IPS-NIHi11 (cell line): ENCODE data around the gene ZNF182.
"Not testable (repeated sequence)": the region's sequence is repeated elsewhere in the genome, so short reads cannot be mapped to it uniquely, and the experiment has no call there.

Experiments used
- DNase-seq: peaks from one replicate; pipeline ENCODE4 v3.0.0; 2012; ENCODE audit warnings: mixed read lengths, low spot score

ZNF182 gene

DNA sequence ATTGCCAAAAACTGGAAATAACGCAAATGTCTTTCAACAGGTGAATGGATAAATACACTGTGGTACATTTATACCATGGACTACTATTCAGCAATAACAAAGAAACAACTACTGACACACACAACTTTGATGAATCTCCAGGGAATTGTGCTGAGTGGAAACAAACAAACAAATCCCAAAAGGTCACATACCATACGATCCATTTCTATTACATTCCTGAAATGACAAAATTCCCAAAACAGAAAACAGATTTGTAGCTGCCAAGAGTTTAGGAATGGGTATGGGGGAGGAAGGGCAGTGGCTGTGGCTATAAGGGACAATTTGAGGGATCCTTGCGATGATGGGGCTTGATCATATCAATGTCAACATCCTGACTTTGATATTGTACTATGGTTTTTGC lies 2.5 kb downstream of the ZNF182 start:
- DNase-seq = no peak

DNA sequence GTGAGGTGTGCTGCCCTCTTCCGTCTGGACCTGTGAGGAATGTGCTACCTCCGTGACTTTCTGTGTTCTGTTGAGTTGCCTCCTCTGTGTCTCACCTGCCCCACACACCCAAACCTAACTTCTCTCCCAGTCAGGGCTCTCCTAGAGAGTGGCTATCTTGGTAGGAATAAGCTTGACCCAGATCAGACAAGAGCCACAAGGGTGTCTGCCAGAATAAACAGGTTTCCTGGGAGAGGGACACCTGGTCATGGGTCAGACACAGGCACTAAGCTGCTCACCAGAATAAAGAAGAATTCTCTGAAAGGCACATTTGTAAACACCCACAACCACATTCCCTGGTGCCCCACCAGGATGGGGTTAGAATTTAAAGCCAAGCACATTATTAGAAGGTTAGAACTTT lies 11.1 kb downstream of the ZNF182 start:
- no peak for DNase-seq

DNA sequence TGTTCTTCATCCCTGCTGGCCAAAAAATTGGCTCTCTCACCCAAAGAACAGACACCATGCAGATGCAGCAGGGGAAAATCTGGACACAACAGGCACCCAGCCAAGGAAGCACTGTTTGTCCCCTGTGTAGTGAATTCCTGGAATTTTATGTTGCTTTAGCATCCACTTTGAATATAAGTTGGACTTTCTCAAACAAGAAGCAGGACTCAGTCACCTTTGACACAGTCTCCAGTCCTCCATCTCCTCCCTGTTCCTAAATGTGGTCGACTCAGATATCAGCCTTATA lies 11.8 kb downstream of the ZNF182 start:
- DNase-seq = no peak

DNA sequence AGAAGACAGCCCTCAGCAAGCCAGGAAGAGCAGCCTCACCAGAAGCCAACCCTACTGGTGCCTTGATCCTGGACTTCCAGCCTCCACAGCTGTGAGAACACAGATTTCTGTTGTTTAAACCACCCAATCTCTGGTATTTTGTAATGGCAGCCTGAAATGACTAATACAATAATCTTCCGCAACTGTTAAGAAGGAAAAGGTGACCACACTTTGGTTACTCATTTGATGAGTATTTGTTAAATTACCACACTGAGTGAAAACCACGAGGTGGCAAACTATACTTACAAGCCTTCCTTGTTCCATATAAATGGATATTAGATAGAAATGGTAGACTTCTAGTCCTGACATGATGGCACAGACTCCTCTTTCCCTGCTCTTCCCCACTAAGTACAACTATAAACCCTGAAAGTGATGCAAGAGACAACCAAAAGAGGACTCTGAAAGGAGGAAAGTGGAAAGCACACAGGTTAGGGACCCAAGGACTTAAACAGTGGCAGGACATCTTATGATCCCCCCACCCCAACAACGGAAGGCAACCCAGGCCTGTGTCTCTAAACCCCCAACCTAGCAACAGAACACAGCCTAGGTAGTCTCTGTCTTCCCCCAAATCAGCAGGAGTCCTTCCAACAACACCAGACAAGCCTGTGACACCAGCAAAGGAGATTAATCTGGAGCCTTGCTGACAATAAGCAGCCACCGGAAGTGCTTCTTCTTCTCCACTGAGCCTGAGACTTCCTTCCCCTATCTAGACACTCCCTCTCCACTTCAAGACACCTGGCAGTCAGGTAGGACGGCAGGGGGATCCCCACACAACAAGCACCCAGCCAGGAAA lies 12.3 kb downstream of the ZNF182 start:
- DNase-seq = no peak

DNA sequence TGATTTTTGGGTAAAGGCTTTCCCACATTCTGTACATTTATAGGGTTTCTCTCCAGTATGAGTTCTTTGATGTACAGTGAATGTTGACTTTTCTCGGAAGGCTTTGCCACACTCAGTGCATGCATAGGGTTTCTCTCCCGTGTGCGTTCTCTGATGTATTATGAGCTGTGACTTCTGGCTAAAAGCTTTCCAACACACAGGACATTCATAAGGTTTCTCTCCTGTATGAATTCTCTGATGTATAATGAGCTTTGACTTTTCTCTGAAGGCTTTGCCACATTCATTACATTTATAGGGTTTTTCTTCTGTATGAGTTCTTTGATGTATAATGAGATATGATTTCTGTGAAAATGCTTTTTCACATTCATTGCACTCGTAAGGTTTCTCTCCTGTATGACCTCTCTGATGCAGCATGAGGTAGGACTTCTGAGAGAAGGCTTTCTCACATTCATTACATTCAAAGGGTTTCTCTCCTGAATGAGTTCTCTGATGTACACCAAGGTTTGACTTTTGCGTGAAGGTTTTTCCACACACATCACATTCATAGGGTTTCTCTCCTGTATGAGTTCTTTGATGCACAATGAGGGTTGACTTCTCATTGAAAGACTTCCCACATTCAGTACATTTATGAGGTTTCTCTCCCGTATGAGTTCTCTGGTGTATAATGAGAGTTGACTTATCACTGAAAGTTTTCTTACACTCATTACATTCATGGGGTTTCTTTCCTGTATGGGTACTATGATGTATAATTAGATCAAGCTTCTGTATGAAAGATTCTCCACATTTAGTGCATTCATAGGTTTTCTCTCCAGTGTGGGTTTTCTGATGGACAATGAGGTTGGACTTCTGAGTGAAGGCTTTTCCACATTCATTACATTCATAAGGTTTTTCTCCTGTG lies 27.3 kb downstream of the ZNF182 start:
- DNase-seq = no peak

DNA sequence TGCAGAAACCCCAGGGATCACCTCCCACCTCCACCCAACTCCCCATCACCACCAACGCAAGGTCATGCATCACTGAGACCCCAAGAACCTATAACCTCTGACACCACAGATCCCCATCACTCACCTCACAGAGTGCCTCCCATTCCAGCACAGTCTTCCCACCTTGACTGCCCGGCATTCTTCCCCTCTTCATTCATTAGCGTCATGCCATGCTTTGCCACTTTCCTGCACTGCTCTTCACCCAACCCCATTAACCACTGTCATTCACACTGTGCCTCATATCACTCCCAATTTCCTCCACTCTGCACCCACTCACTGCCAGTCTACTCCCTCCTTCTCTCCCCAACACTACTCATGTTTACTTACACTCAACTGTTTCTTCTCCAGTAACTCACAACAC lies 30.6 kb downstream of the ZNF182 start:
- DNase-seq = no peak

DNA sequence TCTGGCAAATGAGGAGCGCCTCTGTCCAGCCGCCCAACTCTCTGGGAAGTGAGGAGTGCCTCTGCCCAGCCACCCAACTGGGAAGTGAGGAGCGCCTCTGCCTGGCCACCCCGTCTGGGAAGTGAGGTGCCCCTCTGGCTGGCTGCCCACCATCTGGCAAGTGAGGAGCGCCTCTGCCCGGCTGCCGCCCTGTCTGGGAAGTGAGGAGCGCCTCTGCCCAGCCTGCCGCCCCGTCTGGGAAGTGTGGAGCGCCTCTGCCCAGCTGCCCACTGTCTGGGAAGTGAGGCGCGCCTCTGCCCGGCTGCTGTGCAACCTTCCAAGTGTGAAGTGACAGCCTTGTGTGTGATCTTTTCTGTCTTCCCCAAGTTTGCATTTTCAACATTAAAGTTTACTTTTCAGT lies 38.3 kb downstream of the ZNF182 start:
- DNase-seq = not testable (repeated sequence)

DNA sequence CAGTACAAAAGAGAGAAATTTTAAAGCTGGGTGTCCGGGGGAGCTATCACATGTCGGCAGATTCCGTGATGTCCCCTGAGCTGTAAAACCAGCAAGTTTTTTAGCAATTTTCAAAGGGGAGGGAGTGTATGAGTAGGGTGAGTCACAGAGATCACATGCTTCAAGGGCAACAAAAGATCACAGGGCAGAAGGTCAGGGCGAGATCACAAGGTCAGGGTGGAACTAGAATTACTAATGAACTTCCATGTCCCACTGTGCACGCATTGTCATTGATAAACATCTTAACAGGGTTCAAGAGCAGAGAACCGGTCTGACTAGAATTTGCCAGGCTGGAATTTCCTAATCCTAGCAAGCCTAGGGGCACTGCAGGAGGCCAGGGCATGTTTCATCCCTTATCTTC lies 42.0 kb downstream of the ZNF182 start:
- not testable (repeated sequence) for DNase-seq

DNA sequence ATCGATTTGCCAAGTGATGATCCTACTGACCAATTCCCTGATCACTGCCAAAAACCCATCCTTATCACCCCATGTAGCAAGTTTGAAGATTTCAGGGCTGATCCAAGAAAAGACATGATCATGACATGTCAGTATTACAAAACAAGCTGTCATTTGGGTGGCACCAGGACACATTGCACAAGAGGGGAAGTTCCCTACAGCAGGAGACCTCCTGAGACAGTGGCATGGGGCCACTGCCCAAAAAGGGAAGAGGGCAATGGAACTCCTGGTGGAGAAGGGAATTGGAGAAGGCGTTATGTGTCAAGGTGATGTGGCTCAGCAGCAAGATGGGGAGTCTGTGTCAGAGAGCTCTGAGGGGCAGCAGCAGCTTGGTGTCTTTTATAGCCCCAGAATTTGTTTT lies 43.4 kb downstream of the ZNF182 start:
- DNase-seq = no peak

DNA sequence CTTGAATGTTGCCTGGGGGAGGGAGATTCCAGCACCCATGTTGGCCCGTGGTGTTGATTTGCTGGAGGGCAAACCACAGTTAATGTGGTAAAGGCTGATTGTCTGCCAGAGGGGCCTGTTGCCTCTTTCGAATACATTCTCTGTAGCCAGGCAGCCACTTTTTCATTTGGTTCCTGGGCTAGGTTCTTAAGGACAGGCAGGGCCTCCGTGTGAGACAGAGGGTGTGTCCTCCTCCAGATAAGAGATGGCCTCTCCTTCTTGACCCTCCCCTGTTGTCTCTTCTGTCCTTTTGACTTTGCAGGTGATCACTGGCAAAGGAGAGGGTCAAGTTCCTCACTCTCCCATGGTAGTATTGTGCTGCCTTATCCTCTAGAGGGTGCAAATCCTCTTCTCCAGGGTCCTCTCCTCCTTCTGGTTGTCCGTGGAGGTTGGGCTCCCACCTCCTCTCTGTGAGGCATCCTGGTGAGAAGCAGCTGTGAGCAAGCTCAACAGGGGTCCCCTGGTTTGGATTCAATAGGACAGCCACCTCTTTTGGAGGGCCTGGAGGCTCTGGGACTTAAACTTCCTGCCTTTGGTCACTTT lies 44.9 kb downstream of the ZNF182 start:
- DNase-seq = peak; percentile 12

DNA sequence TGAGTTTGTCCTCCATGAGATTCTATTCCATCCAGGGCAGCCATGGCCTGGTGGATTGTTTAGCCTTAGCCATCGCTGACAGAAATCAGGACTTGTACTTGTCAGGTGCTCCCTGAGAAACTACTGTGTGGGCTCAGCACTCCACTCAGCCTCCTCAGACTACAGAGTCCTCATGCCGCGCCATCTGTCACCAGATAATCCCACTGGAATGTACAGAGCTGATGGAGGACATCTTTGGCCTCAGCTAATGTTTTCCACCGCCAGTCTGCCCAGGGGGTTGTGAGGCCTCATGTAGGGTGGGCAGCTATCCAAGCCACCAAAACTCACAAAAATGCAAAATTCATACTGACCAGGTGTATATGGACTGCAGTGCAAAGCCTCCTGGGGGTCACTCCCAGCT lies 45.6 kb downstream of the ZNF182 start:
- not testable (repeated sequence) for DNase-seq

DNA sequence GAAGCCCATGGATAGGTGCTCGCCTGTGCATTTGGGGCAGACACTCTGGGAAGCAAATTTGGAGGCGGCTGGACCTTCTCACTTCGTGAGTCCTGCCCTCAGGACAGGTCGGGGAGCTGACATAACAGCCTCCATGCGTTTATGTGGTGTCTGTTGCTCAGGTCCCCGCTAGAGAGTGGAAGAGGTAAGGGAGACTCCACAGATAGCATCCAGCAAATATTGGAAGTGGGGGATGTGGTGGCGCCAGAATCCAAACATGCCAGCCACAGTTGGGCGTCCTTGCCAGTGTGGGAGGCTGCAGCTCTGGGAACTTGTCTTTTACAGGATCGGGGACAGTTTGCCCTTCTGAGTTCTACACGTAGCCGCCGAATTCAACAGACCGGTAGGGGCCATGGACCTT lies 47.8 kb downstream of the ZNF182 start:
- no peak for DNase-seq

DNA sequence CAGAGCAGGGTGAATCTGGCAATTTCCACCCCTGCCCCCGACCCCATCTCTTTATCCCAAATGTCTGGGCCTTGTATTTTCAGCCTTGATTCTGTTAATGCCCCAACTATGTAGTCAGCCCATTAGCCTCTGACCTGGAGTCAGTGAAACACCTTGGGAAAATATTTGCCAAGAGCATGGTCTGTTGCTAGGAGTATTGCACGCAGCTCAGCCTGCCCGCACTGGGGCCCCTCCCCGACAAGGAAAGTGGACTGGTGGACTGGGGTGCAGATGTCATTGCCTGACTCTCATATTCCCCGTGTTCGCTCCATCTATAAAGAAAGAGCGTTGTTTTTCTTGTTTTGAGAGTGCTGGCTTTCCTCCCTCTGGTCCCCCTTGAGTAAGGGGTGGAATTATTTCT lies 48.5 kb downstream of the ZNF182 start:
- not testable (repeated sequence) for DNase-seq

DNA sequence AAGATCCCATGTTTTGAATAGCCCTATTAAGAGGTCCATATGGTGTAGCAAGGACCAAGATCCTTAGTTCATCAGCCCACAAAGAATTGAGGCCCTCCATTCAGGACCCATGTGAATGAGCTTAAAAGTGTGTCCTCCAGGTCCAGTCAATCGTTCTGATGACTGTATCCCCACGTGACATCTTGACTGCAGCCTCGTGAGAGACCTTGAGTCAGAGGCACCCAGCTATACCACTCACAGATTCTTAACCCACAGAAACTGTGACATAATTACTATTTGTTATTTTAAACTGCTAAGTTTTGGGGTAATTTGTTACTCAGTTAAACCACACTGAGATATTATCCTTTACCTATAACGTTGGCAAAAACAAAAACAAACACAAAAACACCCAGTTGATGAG lies 62.4 kb downstream of the ZNF182 start:
- DNase-seq = no peak

DNA sequence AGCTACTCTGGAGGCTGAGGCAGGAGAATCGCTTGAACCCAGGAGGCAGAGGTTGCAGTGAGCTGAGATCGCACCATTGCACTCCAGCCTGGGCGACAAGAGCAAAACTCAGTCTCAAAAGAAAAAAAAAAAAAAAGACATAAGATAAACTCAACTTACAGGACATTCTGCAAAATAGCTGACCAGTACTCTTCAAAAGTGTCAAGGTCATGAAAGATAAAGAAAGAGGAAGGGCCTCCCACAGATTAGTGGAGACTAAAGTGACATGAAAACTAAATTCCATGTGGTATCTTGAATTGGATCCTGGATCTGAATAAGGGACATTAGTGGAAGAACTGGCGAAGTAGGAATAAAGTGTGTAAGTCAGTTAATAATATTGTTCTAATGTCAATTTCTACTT lies 63.3 kb downstream of the ZNF182 start:
- DNase-seq = no peak

DNA sequence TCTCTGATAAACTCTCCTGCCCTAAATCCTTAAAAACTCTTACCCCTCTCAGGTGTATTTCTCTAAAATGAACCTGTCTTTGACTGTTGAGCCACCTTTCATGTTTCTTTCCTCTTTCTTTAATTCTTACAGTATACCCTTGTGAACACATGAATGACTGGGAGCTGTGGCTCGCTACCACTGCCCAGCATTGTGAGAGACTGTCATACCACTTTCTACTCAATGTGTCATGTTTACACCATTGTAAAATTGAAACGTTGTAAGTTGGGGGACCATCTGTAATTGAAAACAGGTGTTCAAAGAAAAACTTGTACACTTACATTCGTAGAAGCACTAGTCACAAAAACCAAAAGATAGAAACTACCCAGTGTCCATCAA lies 66.9 kb downstream of the ZNF182 start:
- no peak for DNase-seq

DNA sequence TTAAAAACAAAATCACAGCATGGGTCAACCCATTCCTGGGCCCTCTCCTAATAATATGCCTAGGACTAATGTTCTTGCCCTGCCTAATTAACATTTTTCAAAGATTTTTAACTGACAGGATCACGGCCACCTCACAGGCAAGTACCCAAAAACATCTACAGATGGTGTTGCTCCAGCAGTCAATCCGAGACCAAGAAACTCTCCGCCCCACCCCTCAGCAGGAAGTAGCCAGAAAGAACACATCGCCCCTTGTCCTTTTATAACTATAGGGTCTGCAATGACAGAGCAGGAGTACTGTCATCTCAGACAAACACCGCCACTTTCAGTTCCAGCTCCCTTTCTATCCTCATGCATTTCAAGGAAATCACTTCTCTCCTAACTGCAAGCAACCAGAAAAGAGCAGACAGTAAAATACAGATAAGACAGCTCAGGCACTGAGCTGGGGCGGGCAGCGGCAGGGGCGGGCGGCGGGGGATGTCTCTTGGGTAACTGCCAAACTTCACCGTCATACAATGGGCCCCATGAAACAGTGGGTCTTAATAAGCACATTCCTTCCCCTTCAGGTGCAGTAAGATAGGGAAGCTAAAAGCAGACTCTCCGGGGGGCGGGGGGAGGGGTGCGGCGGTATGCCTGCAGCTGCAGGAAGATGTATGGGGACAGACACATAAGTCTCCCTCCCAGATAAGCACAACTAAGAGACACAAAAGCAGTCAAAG lies 67.4 kb downstream of the ZNF182 start:
- peak; percentile 5 for DNase-seq

DNA sequence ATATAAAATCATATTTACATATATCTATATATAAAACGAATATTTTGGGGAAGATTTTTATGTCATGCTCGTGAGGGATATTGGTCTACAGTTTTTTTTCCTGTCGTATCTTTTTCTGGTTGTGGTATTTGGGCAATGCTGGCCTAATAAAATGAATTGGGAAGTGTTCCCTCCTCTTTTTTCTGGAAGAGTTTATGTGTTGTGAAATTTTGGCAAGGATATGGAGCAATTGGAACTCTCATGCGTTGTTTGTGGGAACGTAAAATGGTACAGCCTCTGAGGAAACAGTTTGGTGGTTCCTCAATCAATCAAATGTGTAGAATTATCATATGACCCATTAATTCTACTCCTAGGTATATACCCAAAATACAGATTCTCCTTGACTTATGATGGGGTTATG lies 69.8 kb downstream of the ZNF182 start:
- DNase-seq = no peak

DNA sequence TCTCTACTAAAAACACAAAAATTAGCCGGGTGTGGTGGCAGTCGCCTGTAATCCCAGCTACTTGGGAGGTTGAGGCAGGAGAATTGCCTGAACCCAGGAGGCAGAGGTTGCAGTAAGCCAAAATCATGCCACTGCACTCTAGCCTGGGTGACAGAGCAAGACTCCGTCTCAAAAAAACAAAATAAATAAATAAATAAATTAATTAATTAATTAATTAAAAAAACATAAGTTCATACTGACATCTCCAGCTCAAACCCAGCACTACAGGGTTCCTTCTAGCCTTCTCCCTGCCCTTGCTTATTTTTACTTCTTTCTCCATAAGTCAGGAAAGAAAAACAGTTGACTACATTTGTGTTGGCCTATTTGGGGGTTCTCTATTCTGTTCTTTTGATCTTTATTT lies 71.8 kb downstream of the ZNF182 start:
- DNase-seq = not testable (repeated sequence)

DNA sequence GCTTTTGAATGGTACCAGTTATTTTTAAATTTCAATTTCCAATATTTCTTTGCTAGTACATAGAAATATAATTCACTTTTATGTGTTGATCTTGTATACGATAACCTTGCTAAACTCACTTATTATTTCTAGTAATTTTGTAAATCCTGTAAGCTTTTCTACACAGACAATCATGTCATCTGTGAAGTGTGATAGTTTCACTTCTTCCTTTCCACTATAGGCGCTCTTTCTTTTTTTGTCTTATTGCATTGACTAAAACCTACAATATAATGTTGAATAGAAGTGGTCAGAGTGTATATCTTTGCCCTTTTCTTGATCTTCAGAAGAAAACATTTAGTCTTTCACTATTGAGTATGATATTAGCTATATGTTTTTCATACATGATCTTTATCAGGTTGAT lies 76.6 kb downstream of the ZNF182 start:
- no peak for DNase-seq
